GM12891 (cell line): ENCODE measurements around the gene TRIM28.

Experiments used
- POLR2A ChIP-seq: IDR thresholded peaks from 2 replicates; pipeline ENCODE4 v1.6.1; 2011; ENCODE audit warnings: low read depth, low read length, control low read depth
- POLR2AphosphoS5 ChIP-seq: IDR thresholded peaks from 2 replicates; pipeline ENCODE4 v1.6.1; 2011; ENCODE audit warnings: low read depth, low read length, control low read depth
- POU2F2 ChIP-seq: IDR thresholded peaks from 2 replicates; pipeline ENCODE4 v1.6.1; 2011; ENCODE audit warnings: low read depth, mild to moderate bottlenecking, control low read depth, low read length, moderate library complexity
- TAF1 ChIP-seq: IDR thresholded peaks from 2 replicates; pipeline ENCODE4 v1.6.1; 2011; ENCODE audit warnings: low read depth, low read length, control low read depth

DNA sequence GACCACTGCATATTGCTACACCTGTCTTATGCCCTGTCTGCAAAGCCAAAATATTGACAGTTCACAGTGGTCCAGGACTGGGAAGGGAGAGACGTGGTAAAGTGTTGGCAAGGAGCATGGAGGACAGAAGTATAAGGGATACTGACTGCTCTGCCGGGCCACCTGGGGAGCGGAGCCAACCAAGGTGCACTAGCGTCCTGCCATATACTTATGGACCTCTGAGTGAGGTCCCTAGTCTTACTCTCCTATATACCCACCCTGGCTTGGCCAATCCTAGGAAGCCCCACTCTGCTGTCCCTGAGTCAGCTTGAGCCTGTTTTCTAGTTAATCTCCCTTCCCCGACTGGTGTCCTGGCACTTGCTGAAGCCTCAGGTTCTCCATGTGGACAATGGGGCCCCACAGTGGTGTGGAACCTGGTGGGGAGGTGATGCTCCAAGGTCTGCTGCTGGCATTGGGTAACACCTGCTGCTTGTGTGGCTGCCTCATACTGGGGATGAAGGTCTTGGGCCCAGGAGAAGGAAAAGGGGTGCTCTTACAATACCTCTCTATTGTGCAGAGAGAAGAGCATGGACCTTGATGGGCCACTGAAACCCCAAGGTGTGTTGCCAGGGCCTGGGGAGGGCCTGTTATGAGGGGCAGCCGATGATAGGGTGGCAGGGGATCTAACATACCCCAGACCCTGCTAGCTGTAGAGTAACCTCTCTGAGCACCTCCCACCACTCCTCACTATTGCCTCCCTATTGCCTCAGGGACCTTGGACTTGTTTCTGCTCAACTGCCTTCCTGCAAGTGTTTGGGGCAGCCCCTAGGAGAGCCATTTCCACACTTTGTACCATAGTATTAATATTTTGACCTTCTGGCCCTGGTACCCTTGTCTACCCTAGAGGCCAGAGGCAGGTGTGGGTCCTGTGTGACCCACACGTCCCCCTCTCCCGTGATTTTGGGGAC lies 6.7 kb upstream of the TRIM28 start:
- no peak for TF ChIP-seq POU2F2
- no peak for TF ChIP-seq POLR2A
- TF ChIP-seq TAF1, result no peak
- no peak for TF ChIP-seq POLR2AphosphoS5
